SK-N-SH (cell line): Measurements from ENCODE around the gene SPP2. TPM values are rescaled to one million over a fixed set of nuclear protein-coding genes. Genes with fewer than 3 reads are reported as not detected.

Experiments used
- CTCF ChIA-PET: fragments of 300-600, 350-600 bp; formaldehyde crosslinking; extraction: SDS; loops from one replicate; lab custom pipeline; 2021; lab: Yijun Ruan, JAX
- POLR2A ChIA-PET: fragments of 350-600 bp; sonication (Branson Sonifier 250); formaldehyde crosslinking; extraction: SDS; loops from one replicate; lab custom pipeline; 2020; ENCODE audit warnings: antibody characterized with exemption, inconsistent platforms; lab: Yijun Ruan, JAX
- DNase-seq: peaks from one replicate; pipeline ENCODE4 v3.0.0; 2012
- H2AFZ ChIP-seq: fragments of 200-600 bp; sonication (generic); 2 replicates; pipeline ENCODE4 v1.8.1; 2016; ENCODE audit warnings: antibody characterized with exemption, mild to moderate bottlenecking, low read depth
- H3F3A ChIP-seq: fragments of 200-600 bp; sonication (generic); replicated peaks from 2 replicates; pipeline ENCODE3; 2016; ENCODE audit warnings: antibody characterized with exemption, mild to moderate bottlenecking; ENCODE audit not compliant: insufficient read depth
- H3K27ac ChIP-seq, 2 experiments: fragments of 200-500 bp in 1 of 2; fragments of 200-600 bp in 1 of 2; sonication (Bioruptor generic) in 1 of 2; sonication (generic), shearing (Covaris generic) in 1 of 2; 2 replicates each; pipeline versions ENCODE4 v1.5.1 to v1.6.1; 2014 to 2016; ENCODE audit warnings: low read depth in 2 of 2, inconsistent platforms in 1 of 2, low read length in 1 of 2, mild to moderate bottlenecking in 1 of 2, mixed read lengths in 1 of 2
- H3K27me3 ChIP-seq: fragments of 200-600 bp; sonication (generic), shearing (Covaris generic); 2 replicates; pipeline ENCODE4 v1.6.1; 2016; ENCODE audit warnings: mixed run types; ENCODE audit not compliant: insufficient read depth
- H3K36me3 ChIP-seq, 2 experiments: fragments of 200-500 bp in 1 of 2; fragments of 200-600 bp in 1 of 2; sonication (Bioruptor generic) in 1 of 2; sonication (generic) in 1 of 2; replicated peaks in 1 of 2; 2 replicates each; pipeline versions ENCODE3 to v1.5.1; 2014 to 2016; ENCODE audit warnings: low read length in 1 of 2, mild to moderate bottlenecking in 1 of 2; ENCODE audit not compliant: insufficient read depth in 2 of 2, control insufficient read depth in 1 of 2
- H3K4me1 ChIP-seq, 2 experiments: fragments of 200-500 bp in 1 of 2; fragments of 200-600 bp in 1 of 2; sonication (Bioruptor generic) in 1 of 2; sonication (generic), shearing (Covaris generic) in 1 of 2; 2 replicates each; pipeline versions ENCODE4 v1.5.1 to v1.6.1; 2014 to 2016; ENCODE audit warnings: low read depth in 1 of 2, low read length in 1 of 2, mixed run types in 1 of 2; ENCODE audit not compliant: insufficient read depth in 2 of 2, control insufficient read depth in 1 of 2
- H3K4me2 ChIP-seq: fragments of 200-600 bp; sonication (generic), shearing (Covaris generic); 2 replicates; pipeline ENCODE4 v1.6.1; 2017; ENCODE audit warnings: mixed run types
- H3K4me3 ChIP-seq, 2 experiments: fragments of 200-500 bp in 1 of 2; fragments of 200-600 bp in 1 of 2; sonication (Bioruptor generic) in 1 of 2; sonication (generic), shearing (Covaris generic) in 1 of 2; 2 replicates each; pipeline versions ENCODE4 v1.5.1 to v1.8.1; 2014 to 2016; ENCODE audit warnings: low read depth in 2 of 2, inconsistent platforms in 1 of 2, low read length in 1 of 2, mild to moderate bottlenecking in 1 of 2, mixed read lengths in 1 of 2, moderate library complexity in 1 of 2
- H3K79me2 ChIP-seq: fragments of 200-600 bp; sonication (generic); 2 replicates; pipeline ENCODE4 v1.8.1; 2017; ENCODE audit warnings: mild to moderate bottlenecking; ENCODE audit not compliant: insufficient read depth
- H3K9ac ChIP-seq: fragments of 200-600 bp; sonication (generic); 2 replicates; pipeline ENCODE4 v1.6.1; 2017; ENCODE audit warnings: mixed run types
- H3K9me2 ChIP-seq: fragments of 200-600 bp; sonication (generic); 2 replicates; pipeline ENCODE4 v1.6.1; 2017; ENCODE audit warnings: mixed run types
- H3K9me3 ChIP-seq: fragments of 200-600 bp; sonication (generic); 2 replicates; pipeline ENCODE4 v1.6.1; 2017; ENCODE audit warnings: mixed run types, mild to moderate bottlenecking, moderate library complexity
- H4K20me1 ChIP-seq: fragments of 200-600 bp; sonication (generic); 2 replicates; pipeline ENCODE4 v1.6.1; 2017; ENCODE audit warnings: mild to moderate bottlenecking, mixed run types; ENCODE audit not compliant: insufficient read depth
- CTCF ChIP-seq: fragments of 200-600 bp; sonication (generic); IDR thresholded peaks from 2 replicates; pipeline ENCODE4 v1.6.1; 2017; ENCODE audit warnings: antibody characterized with exemption, mild to moderate bottlenecking, moderate library complexity
- ELF1 ChIP-seq: IDR thresholded peaks from 2 replicates; pipeline ENCODE4 v1.4.0; 2012
- EP300 ChIP-seq, 2 experiments: IDR thresholded peaks; 2 replicates each; pipeline versions ENCODE4 v1.4.0 to v1.6.1; 2012; ENCODE audit warnings: borderline replicate concordance in 1 of 2, low read depth in 1 of 2, low read length in 1 of 2
- FOSL2 ChIP-seq: IDR thresholded peaks from 2 replicates; pipeline ENCODE4 v1.4.0; 2012; ENCODE audit warnings: low read depth, mild to moderate bottlenecking, moderate library complexity, borderline replicate concordance
- FOXM1 ChIP-seq: IDR thresholded peaks from 2 replicates; pipeline ENCODE4 v1.4.0; 2012; ENCODE audit warnings: low read depth, mild to moderate bottlenecking
- GABPA ChIP-seq: IDR thresholded peaks from 2 replicates; pipeline ENCODE4 v1.4.0; 2012; ENCODE audit warnings: low read depth, mild to moderate bottlenecking
- GATA2 ChIP-seq: sonication (generic); formaldehyde crosslinking; IDR thresholded peaks from 2 replicates; pipeline ENCODE4 v1.5.0; 2020; ENCODE audit warnings: mild to moderate bottlenecking, missing genetic modification reagents
- IRF3 ChIP-seq: fragments of 150-350 bp; IDR thresholded peaks from 2 replicates; pipeline ENCODE4 v1.6.1; 2016; ENCODE audit warnings: mild to moderate bottlenecking, low read depth, low read length
- JUND ChIP-seq: IDR thresholded peaks from 2 replicates; pipeline ENCODE4 v1.4.0; 2012
- MEF2A ChIP-seq: IDR thresholded peaks from 2 replicates; pipeline ENCODE4 v1.4.0; 2012; ENCODE audit warnings: low read depth, borderline replicate concordance
- POLR2AphosphoS5 ChIP-seq: IDR thresholded peaks from 2 replicates; pipeline ENCODE4 v1.6.1; 2012; ENCODE audit warnings: low read depth, low read length
- RFX5 ChIP-seq: IDR thresholded peaks from 2 replicates; pipeline ENCODE4 v1.6.1; 2012; ENCODE audit warnings: mild to moderate bottlenecking, improper control_type of control experiment, low read length
- SIN3A ChIP-seq: IDR thresholded peaks from 2 replicates; pipeline ENCODE4 v1.6.1; 2012; ENCODE audit warnings: low read depth, mild to moderate bottlenecking, low read length, moderate library complexity, borderline replicate concordance
- SMC3 ChIP-seq: IDR thresholded peaks from 2 replicates; pipeline ENCODE4 v1.6.1; 2012; ENCODE audit warnings: low read depth, low read length, improper control_type of control experiment
- TAF1 ChIP-seq: IDR thresholded peaks from 2 replicates; pipeline ENCODE4 v1.6.1; 2012; ENCODE audit warnings: low read depth, mild to moderate bottlenecking, low read length, moderate library complexity, borderline replicate concordance
- TCF12 ChIP-seq: IDR thresholded peaks from 2 replicates; pipeline ENCODE4 v1.4.0; 2012
- USF1 ChIP-seq: IDR thresholded peaks from 2 replicates; pipeline ENCODE4 v1.4.0; 2012; ENCODE audit warnings: low read depth, borderline replicate concordance
- WGBS: methylation state at CpG from one replicate; pipeline ENCODE4 v1.1.6; 2017; ENCODE audit warnings: low lambda C conversion rate; 5-methylcytosine and 5-hydroxymethylcytosine counted together
- polyA plus RNA-seq, 3 experiments: library from polyadenylated mRNA; depleted of rRNA; stranded (reverse); fragments of >200 nt; gene quantifications; 2 replicates each; pipeline ENCODE4 v1.2.3, GENCODE V29; 2012
- TF ChIP-seq, protein P1 (sequence below): fragments of 150-350 bp; IDR thresholded peaks from 2 replicates; pipeline ENCODE4 v1.6.1; 2017; ENCODE audit warnings: antibody characterized with exemption, low read length, low read depth, borderline replicate concordance
- TF ChIP-seq, protein P2 (sequence below): IDR thresholded peaks from 2 replicates; pipeline ENCODE4 v1.4.0; 2012; ENCODE audit warnings: low read depth

SPP2 gene
- polyA plus RNA-seq, 1 of the 3 experiments (the other 2 are of a cell fraction): 0.30 TPM

- Histone ChIP-seq H3K9me2 (no peaks in the 10 kb centered on the region), H3K79me2 (no peaks in the 10 kb centered on the region), H3K4me2 (no peak overlapping the region), H3K27me3 (no peaks in the 10 kb centered on the region), H3K36me3 (no peaks in the 10 kb centered on the region), H4K20me1 (no peaks in the 10 kb centered on the region), H3K9me3 (no peaks in the 10 kb centered on the region), H3K9ac (no peak overlapping the region), H3F3A (no peaks in the 10 kb centered on the region), H2AFZ (no peak overlapping the region), H3K27ac (no peak overlapping the region), H3K4me1 (no peaks in the 10 kb centered on the region), H3K4me3 (no peak overlapping the region)
- ChIA-PET POLR2A (no interaction called here), CTCF (no interaction called here)
- TF ChIP-seq FOXM1: no peak
- TF ChIP-seq SIN3A: no peak
- TF ChIP-seq RFX5: no peak
- TF ChIP-seq POLR2AphosphoS5: no peak
- TF ChIP-seq TCF12: no peak
- TF ChIP-seq USF1: no peak
- TF ChIP-seq ELF1: no peak
- TF ChIP-seq, protein P1, sequence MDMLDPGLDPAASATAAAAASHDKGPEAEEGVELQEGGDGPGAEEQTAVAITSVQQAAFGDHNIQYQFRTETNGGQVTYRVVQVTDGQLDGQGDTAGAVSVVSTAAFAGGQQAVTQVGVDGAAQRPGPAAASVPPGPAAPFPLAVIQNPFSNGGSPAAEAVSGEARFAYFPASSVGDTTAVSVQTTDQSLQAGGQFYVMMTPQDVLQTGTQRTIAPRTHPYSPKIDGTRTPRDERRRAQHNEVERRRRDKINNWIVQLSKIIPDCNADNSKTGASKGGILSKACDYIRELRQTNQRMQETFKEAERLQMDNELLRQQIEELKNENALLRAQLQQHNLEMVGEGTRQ: no peak
- TF ChIP-seq IRF3: no peak
- no peak for TF ChIP-seq TAF1
- TF ChIP-seq MEF2A: no peak
- TF ChIP-seq JUND: no peak
- TF ChIP-seq, protein P2, sequence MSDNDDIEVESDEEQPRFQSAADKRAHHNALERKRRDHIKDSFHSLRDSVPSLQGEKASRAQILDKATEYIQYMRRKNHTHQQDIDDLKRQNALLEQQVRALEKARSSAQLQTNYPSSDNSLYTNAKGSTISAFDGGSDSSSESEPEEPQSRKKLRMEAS: no peak
- no peak for TF ChIP-seq CTCF
- TF ChIP-seq SMC3: no peak
- no peak for TF ChIP-seq EP300 (IDR thresholded peaks at IDR 0.05; ENCODE audit: borderline replicate concordance in 1 of 2, low read depth in 1 of 2, low read length in 1 of 2)
- no peak for TF ChIP-seq GATA2 (CRISPR knock-in tag)
- TF ChIP-seq GABPA: no peak
- no peak for TF ChIP-seq FOSL2
- no peak for DNase-seq
- 70% methylated on average over 8 of the region's 8 CpGs for WGBS
These were observed 9.7 kb downstream of the SPP2 start for GRCh38 chr2:234060236-234060635.
